HG02759 (cell line): Measurements from ENCODE around the gene CASP8.
"Not testable (repeated sequence)": the region's sequence is repeated elsewhere in the genome, so short reads cannot be mapped to it uniquely, and the experiment has no call there.

ENCODE experiments used
- ATAC-seq: cut with Tn5 transposase; IDR thresholded peaks from one replicate; pipeline ENCODE4 v1.9.1; 2021; ENCODE audit warnings: mild to moderate bottlenecking, moderate library complexity; ENCODE audit not compliant: unreplicated experiment

Gene CASP8

DNA sequence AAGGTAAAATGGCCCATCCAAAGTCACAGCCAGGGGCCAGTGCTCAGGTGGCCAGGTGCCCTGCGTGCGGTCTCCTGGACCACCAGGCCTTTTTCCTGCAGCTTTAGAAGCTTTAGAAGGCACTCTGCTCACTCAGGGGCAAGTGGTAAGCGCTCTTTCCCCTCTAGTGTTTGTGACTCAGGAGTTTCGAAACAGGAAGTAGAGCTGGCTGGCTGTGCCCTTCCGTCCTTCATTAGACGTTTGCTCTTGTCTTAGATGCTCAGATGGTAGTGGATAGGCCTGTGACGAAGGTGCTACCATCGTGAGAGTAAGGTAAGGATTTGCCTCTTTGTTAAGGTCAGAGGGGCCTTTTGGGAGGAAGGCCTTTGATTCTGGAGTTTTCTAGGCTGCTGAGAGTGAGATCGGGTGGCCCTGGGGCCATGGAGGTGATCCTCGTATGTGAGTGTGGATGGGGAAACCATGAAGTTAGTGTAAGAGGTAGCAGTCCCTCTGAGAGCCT, at the start of gene CASP8:
Gene CASP8 (plus strand): TSS at position 235 of the 499 bp plus-strand sequence. CDS start 5,951 bp downstream, outside the sequence.
- ATAC-seq = peak; percentile 35

DNA sequence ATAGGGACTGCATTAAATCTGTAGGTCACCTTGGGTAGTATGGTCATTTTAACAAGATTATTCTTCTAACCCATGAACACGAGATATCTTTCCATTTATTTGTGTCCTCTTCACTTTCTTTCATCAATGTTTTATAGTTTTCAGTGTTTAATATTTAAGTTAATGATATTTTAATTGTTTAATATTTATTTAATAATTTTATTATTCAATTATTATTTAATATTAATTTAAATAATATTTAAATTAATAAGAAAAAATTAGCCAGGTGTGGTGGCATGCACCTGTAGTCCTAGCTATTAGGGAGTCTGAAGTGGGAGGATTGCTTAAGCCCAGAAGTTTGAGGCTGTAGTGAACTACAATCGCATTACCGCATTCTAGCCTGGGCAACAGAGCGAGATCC, 44.4 kb upstream of the CASP8 start:
- no peak for ATAC-seq

DNA sequence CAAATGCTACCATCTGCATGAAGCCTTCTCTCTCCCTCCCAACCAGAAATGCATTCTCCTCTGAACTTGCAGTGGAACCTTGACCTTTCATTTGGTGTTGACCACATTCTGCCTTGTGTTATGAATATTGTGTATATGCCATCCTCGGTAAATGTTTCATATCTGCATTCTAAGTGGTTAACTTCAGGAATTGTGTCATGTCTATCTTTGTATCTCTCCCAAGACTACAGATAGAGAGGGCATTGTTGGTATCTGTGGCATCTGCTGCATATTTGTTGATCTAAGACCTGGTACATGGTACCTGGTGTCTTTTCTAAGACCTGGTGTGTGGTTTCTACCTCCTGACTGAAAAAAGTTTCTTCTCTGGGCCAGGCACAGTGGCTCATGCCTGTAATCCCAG, 43.4 kb upstream of the CASP8 start:
- no peak for ATAC-seq

DNA sequence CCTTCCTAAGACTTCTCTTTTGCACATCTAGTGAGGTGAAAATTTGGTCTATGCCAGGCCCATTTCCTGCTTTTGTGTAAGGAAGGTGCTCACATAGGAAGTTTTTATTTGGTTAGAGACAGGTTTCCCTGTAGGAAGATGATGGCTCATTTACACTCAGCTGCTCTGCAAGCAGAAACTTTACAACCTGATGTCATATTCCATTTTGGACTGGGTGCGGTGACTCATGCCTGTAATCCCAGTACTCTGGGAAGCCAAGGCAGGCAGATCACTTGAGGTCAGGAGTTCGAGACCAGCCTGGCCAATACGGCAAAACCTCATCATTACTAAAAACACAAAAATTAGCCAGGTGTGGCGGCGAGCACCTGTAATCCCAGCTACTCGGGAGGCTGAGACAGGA, 41.6 kb upstream of the CASP8 start:
- no peak for ATAC-seq

DNA sequence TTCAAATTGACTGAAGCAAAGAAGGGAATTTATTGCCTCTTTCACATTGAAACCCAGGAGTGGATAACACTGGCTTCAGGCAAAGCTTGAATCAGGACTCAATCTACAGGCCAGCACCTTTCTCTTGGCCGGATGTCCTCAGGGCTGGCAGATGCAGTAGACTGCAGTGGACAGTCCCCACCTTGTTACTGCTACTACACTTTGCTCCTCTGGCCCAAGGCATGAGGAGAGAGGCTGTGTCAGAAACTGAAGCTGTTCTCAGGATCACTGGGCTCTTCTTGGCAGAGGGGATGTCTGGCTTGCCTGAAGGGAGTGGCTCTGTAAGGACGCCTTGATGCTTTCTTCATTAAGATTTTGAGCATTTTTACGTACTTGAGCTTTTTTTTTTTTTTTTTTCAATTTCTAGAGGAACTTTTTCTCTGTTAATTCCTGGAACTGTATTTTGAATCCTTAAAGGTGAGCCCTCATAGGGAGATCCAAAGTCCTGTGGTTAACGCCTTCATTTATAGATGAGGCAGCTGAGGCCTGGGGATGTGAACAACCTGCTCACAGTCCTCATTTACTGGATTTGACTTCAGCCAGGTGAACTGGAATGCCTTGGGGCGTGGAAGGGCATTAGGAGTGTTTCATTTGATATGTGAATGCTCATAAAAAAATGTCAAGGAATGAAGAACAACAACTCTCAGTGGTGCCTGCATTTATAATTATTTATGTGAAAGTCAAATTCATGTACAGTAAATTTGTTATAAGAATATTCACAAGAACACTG, 40.8 kb upstream of the CASP8 start:
- no peak for ATAC-seq

DNA sequence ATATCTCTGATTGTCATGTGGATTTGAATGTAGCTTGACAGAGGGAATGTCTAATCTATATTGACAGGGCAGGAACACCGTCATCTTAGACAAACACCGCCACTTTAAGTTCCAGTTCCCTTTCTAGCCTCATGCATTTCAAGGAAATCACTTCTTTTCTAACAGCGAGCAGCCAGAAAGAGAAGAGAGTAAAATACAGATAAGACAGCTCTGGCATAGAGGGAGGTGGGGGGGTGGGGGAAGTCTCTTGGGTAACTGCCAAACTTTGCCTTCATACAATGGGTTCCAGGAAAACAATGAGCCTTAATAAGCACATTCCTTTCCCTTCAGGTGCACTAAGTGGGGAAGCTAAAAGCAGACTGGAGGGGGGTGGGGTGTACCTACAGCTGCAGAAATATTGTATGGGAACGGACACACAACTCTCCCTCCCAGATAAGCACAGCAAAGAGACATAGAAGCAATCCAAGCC, 40.2 kb upstream of the CASP8 start:
- no peak for ATAC-seq

DNA sequence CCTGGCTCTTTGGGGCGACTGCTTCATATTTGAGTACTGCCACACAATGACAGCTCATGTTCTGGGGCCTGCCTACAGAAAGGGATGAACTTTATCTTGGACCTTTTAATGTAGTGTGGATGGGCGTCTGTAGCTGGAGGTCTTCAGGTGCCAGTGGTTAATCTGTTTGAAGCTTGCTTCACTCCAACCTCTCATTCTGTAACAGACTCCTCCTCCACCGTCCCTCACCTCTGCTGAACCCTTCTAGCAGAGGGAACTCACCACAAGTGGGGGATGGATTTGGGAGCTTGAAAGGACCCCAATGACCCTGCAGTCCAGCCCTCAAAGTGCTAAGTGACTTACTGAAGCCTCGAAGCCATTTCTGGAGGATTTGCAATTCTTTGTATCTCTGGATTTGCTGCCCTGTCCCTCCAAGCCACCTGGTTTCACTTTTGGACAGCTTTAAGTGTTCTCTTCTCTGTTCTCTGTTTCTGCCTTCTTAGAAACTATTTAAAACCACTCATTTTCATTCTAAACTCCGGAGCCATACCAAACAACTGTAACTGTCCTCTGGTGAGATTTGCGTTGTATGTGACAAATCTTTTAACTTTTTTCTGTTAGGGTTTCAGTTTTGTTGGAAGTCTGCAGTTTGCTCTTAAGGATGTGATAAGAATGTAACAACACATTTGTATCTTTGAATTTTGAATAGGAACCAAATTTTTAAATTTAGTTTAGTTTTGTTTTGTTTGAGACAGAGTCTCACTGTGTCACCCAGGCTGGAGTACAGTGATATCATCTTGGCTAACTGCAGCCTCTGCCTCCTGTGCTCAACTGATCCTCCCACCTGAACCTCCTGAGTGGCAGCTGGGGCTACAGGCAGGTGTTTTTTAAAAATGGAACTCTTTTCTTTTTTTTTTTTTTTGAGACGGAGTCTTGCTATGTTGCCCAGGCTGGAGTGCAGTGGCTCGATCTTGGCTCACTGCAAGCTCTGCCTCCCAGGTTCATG, 37.0 kb upstream of the CASP8 start:
- peak; percentile 86 for ATAC-seq

DNA sequence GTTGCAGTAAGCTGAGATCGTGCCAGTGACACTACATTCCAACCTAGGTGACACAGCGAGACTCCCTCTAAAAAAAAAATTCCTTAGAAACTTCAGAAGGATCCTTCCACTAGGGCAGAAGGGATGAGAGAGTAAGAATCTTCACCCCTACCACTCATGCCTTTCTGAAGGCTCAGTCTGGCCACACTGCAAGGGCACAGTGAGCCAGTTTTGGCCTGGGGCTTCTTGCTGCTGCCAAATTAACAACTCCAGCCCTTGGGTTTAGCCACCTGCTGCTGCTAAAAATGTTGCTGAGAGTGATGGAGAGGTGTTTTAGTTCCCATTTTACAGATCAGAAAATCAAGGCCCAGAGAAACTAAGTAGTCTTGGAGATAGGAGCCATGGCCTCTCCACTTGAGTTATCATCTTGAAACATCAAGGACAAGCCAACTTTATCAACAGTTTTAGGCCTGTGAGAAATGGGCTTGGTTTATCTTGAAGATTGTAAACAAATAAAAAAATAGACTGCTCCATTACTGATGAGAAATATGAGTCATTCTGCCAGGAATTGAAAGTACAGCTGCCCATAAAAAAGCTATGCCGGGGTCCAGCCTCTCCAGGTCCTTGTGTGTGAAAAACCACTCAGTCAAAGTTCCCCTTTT, 31.9 kb upstream of the CASP8 start:
- ATAC-seq = no peak

DNA sequence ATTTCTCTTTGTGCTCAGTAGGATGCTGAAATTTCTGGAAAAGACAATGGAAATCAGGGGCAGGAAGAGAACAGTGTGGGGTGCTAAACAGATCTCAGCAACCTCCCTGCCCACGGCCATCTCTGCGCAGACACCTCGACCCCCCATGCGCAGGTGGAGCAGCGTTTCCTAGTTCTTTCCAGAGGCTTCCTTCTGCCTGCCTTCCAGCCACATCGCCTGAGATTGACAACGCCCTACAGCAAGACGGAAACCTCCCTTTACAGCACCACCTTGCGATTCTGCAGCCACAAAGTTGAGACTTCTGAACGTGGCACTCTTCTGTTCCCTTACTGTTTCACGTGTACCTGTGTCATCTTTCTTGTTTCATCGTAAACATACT, 31.4 kb upstream of the CASP8 start:
- ATAC-seq = no peak

DNA sequence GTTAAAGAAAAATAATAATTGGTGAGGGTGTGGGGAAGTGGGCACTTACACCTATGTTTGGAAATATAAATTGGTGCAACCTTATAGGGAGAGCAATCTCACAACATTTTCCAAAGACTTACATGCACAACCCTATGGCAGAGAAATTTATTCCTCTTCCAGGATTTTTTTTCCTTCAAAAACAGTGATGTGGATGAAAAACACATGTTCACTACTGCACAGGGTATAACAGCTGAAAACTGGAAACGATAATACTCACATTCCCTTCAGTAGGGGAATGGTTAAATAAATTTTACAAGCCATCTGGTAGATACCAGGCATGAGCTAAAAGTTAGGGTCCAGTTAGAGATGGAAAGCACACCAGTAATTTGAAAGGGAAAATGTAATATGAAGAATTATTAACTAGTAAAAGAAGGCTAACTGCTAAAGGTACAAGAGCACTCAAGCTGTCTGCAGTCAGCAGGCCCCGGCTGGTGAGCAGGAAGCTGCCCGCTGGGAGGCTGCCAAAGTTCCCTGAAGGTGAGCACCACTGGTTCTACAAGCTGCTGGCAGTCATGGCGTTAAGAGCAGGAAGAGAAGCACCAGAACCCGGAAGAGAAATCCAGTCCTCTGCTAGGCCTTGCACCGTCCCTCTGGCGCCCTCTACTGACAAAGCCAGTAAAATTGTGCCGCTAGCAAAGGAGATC, 28.4 kb upstream of the CASP8 start:
- ATAC-seq = peak; percentile 50

DNA sequence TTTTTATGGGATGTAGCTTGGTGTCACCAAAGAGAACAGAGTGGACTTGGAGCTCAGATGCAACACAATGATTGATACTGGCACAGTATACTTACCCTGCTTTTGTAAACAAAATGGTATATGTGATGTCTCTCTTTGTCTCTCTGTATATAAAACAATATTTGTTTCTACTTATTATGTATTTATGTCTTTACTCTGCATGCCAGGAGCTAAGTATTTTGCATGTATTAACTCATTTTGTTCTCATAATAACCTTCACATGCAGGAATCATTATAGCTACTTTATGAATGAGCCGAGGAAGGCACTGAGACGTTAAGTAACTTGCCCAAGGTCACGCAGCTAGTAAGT, 27.9 kb upstream of the CASP8 start:
- ATAC-seq = no peak

DNA sequence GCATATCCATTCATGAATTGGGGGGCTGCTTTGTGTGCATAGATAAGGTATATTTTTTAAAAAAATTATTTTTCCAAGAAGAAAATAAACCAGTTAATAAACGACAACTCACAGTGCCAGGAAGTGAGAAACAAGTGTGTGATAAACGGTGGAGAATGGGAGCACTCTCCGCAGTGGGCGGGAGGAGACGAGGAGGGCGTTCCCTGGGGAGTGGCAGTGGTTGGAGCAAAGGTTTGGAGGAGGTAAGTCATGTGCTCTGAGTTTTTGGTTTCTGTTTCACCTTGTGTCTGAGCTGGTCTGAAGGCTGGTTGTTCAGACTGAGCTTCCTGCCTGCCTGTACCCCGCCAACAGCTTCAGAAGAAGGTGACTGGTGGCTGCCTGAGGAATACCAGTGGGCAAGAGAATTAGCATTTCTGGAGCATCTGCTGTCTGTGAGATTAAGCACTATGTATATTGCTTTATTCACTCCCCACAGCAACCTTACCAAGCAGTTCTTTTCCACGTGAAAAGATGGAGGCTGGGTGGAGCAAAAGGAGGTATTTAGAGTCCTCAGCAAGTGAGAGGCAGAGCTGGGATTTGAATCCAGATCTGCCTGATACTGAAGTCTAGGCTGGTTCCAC, 27.0 kb upstream of the CASP8 start:
- ATAC-seq = peak; percentile 90

DNA sequence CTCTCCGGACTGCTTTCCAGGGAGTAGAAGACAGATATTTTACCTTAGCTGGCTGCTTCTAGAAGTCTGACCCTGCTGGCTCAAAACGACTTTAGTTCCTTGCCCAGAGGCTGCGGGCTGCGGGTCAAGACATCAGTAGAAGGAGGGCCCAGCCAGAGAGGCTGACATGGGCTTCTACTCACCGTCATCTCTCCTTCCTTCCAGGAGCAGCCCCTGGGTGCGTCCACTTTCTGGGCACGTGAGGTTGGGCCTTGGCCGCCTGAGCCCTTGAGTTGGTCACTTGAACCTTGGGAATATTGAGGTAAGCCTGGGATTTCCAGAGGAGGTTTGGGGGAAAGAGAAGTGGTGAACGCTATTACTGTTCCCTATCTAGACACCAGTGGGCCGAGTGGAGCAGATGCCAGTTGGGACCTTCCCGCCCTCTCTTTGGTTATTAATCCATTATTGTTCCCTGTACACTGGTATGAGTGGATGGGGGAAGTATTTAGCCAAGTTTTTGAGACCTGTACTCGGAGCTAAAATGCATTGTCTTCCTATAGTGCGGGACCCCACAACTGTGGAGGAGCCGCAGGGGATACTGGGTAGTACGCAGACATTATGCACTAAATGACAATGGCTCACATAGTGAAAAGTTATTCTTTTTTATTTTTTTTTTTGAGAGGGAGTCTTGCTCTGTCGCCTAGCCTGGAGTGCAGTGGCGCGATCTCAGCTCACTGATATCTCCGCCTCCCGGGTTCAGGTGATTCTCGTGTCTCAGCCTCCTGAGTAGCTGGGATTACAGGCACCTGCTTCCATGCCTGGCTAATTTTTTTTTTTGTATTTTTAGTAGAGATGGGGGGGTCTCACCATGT, 26.3 kb upstream of the CASP8 start:
- ATAC-seq = peak; percentile 20

DNA sequence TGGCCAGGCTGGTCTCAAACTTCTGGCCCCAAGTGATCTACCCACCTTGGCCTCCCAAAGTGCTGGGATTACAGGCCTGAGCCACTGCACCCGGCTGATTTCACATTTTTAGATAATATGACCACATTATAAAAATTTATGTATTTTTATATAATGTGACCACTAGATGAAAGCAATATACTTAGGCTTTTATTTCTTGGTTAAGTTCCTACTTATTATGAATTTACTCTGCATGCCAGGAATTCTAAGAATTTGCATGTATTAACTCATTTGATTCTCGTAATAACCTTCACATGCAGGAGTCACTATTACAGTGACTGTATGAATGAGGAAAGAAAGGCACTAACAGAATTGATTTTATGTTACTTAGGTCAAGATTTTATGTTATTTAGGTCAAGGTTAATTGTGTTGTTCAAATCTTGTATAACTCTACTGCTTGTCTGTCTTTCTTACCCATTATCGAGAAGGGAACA, 25.6 kb upstream of the CASP8 start:
- ATAC-seq = no peak

DNA sequence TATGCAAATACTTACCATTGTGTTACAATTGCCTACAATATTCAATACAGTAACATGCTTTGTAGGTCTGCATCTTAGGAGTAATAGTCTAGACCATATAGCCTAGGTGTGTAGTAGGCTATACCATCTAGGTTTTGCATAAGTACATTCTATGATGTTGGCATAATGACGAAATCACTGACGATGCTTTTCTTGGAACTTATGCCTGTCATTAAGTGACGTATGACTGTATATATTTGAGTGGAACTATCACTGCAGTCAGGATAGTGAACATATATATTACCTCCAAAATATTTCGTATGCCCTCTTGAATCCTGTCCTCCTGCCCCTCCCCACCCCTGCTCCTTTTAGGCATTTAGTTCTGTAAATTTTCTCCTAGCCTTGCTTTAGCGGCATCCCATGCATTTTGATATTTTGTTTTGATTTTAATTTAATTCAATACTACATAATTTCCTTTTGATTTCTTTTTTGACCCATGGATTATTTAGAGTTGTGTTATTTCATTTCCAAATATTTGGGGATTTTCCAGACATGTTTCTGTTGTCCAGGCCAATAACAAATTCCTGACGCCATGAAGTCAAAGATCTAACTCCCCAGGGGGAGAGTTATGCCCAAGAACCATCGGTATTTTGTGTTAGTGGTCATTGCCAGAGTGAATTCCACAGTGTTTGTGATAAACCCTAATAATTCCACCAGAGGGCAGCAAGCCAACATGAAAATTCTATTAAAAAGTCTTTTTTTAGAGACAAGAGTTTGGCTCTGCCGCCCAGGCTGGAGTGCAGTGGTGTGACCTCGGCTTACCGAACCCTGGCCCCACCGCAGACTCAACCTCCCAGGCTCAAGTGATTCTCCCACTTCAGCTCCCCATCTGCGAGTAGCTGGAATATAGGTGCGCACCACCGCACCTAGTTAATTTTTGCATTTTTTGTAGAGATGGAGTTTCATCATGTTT, 24.2 kb upstream of the CASP8 start:
- no peak for ATAC-seq

DNA sequence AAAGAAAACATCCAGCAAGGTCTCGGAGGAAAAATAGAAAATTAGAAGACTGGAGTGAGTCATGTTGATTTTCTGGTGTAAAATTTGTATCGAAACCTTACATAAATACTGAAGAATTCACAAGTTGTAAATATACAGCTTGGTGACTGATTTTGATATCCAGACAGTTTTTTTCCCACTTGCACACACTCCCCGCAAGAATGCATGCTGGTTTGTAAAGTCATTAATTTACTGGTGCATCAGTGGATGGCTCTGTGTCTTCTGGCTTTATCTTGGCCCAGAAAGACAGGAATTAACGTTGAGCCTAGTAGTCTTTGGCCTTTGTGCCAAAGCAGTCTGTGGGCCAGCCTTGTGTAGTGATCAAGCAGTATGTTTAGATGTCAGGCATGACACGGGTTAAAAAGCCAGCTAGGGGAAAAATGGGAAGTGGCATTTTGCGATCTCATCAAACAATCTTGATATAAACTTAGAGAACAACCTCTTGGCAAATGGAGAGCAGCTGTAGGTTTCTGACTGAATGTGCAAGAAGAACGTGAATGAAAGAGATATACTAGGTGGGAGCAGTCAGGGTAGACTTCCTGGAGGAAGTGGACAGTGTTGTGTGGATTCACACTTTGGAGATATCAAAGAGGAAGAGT, 22.7 kb upstream of the CASP8 start:
- ATAC-seq = no peak

DNA sequence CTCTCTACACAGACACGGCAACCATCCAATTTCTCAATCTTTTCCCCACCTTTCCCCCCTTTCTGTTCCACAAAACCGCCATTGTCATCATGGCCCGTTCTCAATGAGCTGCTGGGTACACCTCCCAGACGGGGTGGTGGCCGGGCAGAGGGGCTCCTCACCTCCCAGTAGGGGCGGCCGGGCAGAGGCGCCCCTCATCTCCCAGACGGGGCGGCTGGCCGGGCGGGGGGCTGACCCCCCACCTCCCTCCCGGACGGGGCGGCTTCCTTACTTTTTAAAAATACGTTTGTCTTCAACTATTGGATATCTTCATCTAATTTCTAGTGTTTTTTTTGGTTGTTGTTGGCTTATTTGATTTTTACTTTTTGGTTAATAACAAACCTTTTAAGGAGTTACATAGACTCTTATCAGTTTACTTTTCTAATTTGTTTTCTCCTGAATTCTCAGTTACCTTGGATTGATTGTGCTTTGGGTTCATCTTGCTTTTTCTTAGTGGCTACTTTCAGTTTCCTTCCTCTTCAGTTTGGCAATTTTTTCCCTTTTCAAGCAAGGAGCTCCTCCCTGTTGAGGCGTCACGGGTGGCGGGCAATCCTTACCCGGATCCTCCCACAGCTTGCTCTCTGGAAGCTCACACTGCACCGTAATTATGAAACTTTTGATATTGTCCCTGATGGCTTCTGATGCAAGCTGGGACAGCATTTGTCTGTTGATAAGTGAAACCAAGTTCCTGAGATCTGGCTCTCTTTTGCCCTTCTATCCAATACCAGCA, 21.0 kb upstream of the CASP8 start:
- not testable (repeated sequence) for ATAC-seq
